GM12878 (cell line): ENCODE results near the gene DFFB. TPM values are rescaled to one million over a fixed set of nuclear protein-coding genes. Genes with fewer than 3 reads are reported as not detected.

Experiments used
- ATAC-seq: fragments of 200-7000 bp; cut with Tn5 transposase; 3 replicates; pipeline ENCODE4 v1.9.1; 2020; ENCODE audit warnings: mild to moderate bottlenecking, moderate library complexity
- BruUV-seq: library from RNA; stranded (reverse); fragments of 400-500 nt; replicated peaks from 2 replicates; lab custom pipeline; 2021; lab: Mats Ljungman, UMichigan
- CTCF ChIA-PET: fragments of 300-600 bp; sonication (Branson Sonifier 250); formaldehyde crosslinking; extraction: SDS; loops from one replicate; lab custom pipeline; 2021; ENCODE audit warnings: inconsistent platforms; lab: Yijun Ruan, JAX
- POLR2A ChIA-PET: fragments of 350-600 bp; formaldehyde crosslinking; extraction: SDS; loops from one replicate; lab custom pipeline; 2021; ENCODE audit warnings: inconsistent platforms; lab: Charles Lee
- RAD21 ChIA-PET: fragments of 300-600 bp; sonication (Branson Sonifier 250); formaldehyde crosslinking; loops from one replicate; lab custom pipeline; 2023; ENCODE audit warnings: antibody characterized with exemption; ENCODE audit not compliant: unreplicated experiment; lab: Charles Lee
- SMC1A ChIA-PET: fragments of 300-600 bp; sonication (Branson Sonifier 250); formaldehyde crosslinking; loops from one replicate; lab custom pipeline; 2023; ENCODE audit not compliant: unreplicated experiment, uncharacterized antibody; lab: Charles Lee
- DNase-seq: peaks from one replicate; pipeline ENCODE4 v3.0.0-alpha.2; 2011; ENCODE audit warnings: low read depth, low spot score
- FAIRE-seq: peaks from 3 replicates; lab custom pipeline; 2011; peaks lifted over from hg19 to GRCh38; lab: Jason Lieb, UNC
- H2AFZ ChIP-seq: 2 replicates; pipeline ENCODE4 v1.6.0; 2011; ENCODE audit warnings: low read depth, low read length, control low read depth; ENCODE audit not compliant: control insufficient read depth
- H3K27ac ChIP-seq: 2 replicates; pipeline ENCODE4 v1.5.1; 2011; ENCODE audit warnings: control low read depth; ENCODE audit not compliant: control insufficient read depth, insufficient read depth
- H3K27me3 ChIP-seq, 2 experiments: replicated peaks in 1 of 2; 2 replicates each; pipeline versions ENCODE4 v1.6.0 to v1.6.1; 2011; ENCODE audit warnings: low read length in 1 of 2; ENCODE audit not compliant: control insufficient read depth in 2 of 2, insufficient read depth in 2 of 2
- H3K36me3 ChIP-seq, 2 experiments: 2 replicates each; pipeline ENCODE4 v1.5.1; 2011; ENCODE audit warnings: low read length in 1 of 2; ENCODE audit not compliant: control insufficient read depth in 2 of 2, insufficient read depth in 2 of 2
- H3K4me1 ChIP-seq: 2 replicates; pipeline ENCODE4 v1.6.1; 2011; ENCODE audit warnings: mild to moderate bottlenecking, low read length, moderate library complexity, mixed read lengths; ENCODE audit not compliant: control insufficient read depth, insufficient read depth
- H3K4me2 ChIP-seq: 2 replicates; pipeline ENCODE4 v1.6.0; 2011; ENCODE audit warnings: control low read depth; ENCODE audit not compliant: control insufficient read depth, insufficient read depth
- H3K4me3 ChIP-seq: fragments of 200-600 bp; sonication (generic); 2 replicates; pipeline ENCODE4 v1.5.1; 2016
- H3K79me2 ChIP-seq: 2 replicates; pipeline ENCODE4 v1.6.0; 2011; ENCODE audit warnings: low read length; ENCODE audit not compliant: control insufficient read depth, insufficient read depth
- H3K9ac ChIP-seq: 2 replicates; pipeline ENCODE4 v1.8.0; 2011; ENCODE audit warnings: low read length, control low read depth, mixed read lengths; ENCODE audit not compliant: control insufficient read depth, insufficient read depth
- H3K9me3 ChIP-seq: replicated peaks from 3 replicates; pipeline ENCODE4 v1.5.1; 2011; ENCODE audit warnings: mild to moderate bottlenecking, low read length; ENCODE audit not compliant: control insufficient read depth, insufficient read depth
- H4K20me1 ChIP-seq: 2 replicates; pipeline ENCODE4 v1.6.0; 2011; ENCODE audit not compliant: control insufficient read depth, insufficient read depth
- CUX1 ChIP-seq: IDR thresholded peaks from 2 replicates; pipeline ENCODE4 v1.6.1; 2012; ENCODE audit warnings: improper control_type of control experiment, low read depth, low read length; ENCODE audit not compliant: insufficient replicate concordance
- IRF5 ChIP-seq: fragments of 450-650 bp; IDR thresholded peaks from 2 replicates; pipeline ENCODE4 v1.6.1; 2017; ENCODE audit warnings: borderline replicate concordance
- MYB ChIP-seq: fragments of 150-350 bp; IDR thresholded peaks from 2 replicates; pipeline ENCODE4 v1.6.1; 2014; ENCODE audit warnings: mild to moderate bottlenecking, low read depth, low read length, borderline replicate concordance
- NFYB ChIP-seq: IDR thresholded peaks from 2 replicates; pipeline ENCODE4 v1.6.1; 2011; ENCODE audit warnings: low read depth, mild to moderate bottlenecking, low read length, improper control_type of control experiment, moderate library complexity; ENCODE audit not compliant: insufficient read depth
- RAD21 ChIP-seq: IDR thresholded peaks from 2 replicates; pipeline ENCODE4 v1.6.1; 2011; ENCODE audit warnings: mild to moderate bottlenecking, low read depth, low read length, moderate library complexity; ENCODE audit not compliant: insufficient read depth
- SPI1 ChIP-seq: IDR thresholded peaks from 2 replicates; pipeline ENCODE4 v1.6.1; 2011; ENCODE audit warnings: low read depth, mild to moderate bottlenecking, low read length, moderate library complexity, borderline replicate concordance; ENCODE audit not compliant: insufficient read depth
- STAT3 ChIP-seq: IDR thresholded peaks from 2 replicates; pipeline ENCODE4 v1.6.1; 2011; ENCODE audit warnings: low read depth, low read length, improper control_type of control experiment
- ZNF384 ChIP-seq: IDR thresholded peaks from 2 replicates; pipeline ENCODE4 v1.6.1; 2012; ENCODE audit warnings: low read depth, mild to moderate bottlenecking, low read length, improper control_type of control experiment, borderline replicate concordance
- ZSCAN29 ChIP-seq: fragments of 450-650 bp; IDR thresholded peaks from 2 replicates; pipeline ENCODE4 v1.6.1; 2017; ENCODE audit warnings: mild to moderate bottlenecking, moderate library complexity
- WGBS: methylation state at CpG from one replicate; pipeline ENCODE4 v1.1.6; 2016; ENCODE audit warnings: low lambda C conversion rate; ENCODE audit not compliant: insufficient replicate concordance, insufficient coverage; ENCODE audit errors: missing lambda C conversion rate; 5-methylcytosine and 5-hydroxymethylcytosine counted together
- in situ Hi-C: fragments of 300-500 bp; cut with MboI; formaldehyde crosslinking; loops from 9 replicates; pipeline ENCODE4 v1.14.3; 2018; ENCODE audit warnings: mixed read lengths
- intact Hi-C: fragments of 100-400 bp; cut with micrococcal nuclease; formaldehyde crosslinking; loops from one replicate; pipeline ENCODE4 v1.14.2; 2022; ENCODE audit not compliant: unreplicated experiment
- polyA plus RNA-seq, 11 experiments: library from polyadenylated mRNA; depleted of rRNA in 4 of 11; unstranded in 6 of 11; stranded (reverse) in 5 of 11; fragments of >200 nt; fragmentation: Nextera tagmentation in 4 of 11; fragmentation: Illumina TruSeq in 1 of 11; extraction: Ambion mirVana in 4 of 11; extraction: Trizol in 1 of 11; gene quantifications; 1 replicate in 1 of 11; 2 replicates in 10 of 11; pipeline versions ENCODE4 v1.2.1 to v1.2.3, GENCODE V29; 2011 to 2016; ENCODE audit warnings: inconsistent platforms in 2 of 11, missing spikeins in 2 of 11, low read depth in 1 of 11
- total RNA-seq, 4 experiments: library from RNA; depleted of rRNA in 3 of 4; stranded (reverse); fragments of >200 nt in 3 of 4; fragmentation: Illumina TruSeq in 1 of 4; extraction: Trizol in 1 of 4; gene quantifications; 2 replicates each; pipeline versions ENCODE4 v1.2.1 to v1.2.3, GENCODE V29; 2013 to 2021

The DFFB gene
- total and polyA plus RNA-seq, 10 of the 15 experiments (the other 5 are each of a cell fraction or from before 2014, with no cell fraction given): 2.7 to 10.7 (median 6.5) TPM

GRCh38 chr1:3864884-3865283, 7.6 kb downstream of the DFFB start:
- ATAC-seq (no peak), FAIRE-seq (no peak), DNase-seq (peak; percentile 5)
- ChIA-PET RAD21 (no interaction called here), CTCF (no interaction called here), POLR2A (interaction anchor here (0.6 kb wide), 1 partner anchor 78 kb away, joined by 3 read pairs; no protein-coding TSS in a partner anchor), SMC1A (no interaction called here)
- in situ Hi-C loops (no loop called here), intact Hi-C loops (no loop called here)
- no peak overlapping the region for H3K9ac ChIP-seq
- BruUV-seq: no TSS peak
- 63% methylated on average over 6 of the region's 6 CpGs for WGBS
- H3K79me2 ChIP-seq: no peaks in the 10 kb centered on the region
- H2AFZ ChIP-seq: no peak overlapping the region
- H3K4me3 ChIP-seq: no peak overlapping the region
- H3K27me3 ChIP-seq: no peaks in the 10 kb centered on the region
- no peaks in the 10 kb centered on the region for H4K20me1 ChIP-seq
- H3K4me2 ChIP-seq: no peak overlapping the region
- peaks cover 6% of the 10 kb centered on the region for H3K4me1 ChIP-seq
- no peak overlapping the region for H3K27ac ChIP-seq
- TF ChIP-seq ZSCAN29 (no peak), NFYB (no peak), ZNF384 (peak; percentile 73; the same call in 1 of the 2 replicates)
- no peaks in the 10 kb centered on the region; the same call in 2 of the 3 replicates for H3K9me3 ChIP-seq
- H3K36me3 ChIP-seq: peaks cover 0 to 2% of the 10 kb centered on the region in 2 experiments; a peak in 2 of 4 replicates

- no peak for FAIRE-seq
- BruUV-seq: no TSS peak
- Histone ChIP-seq H3K4me1 (peaks cover 6% of the 10 kb centered on the region), H3K4me3 (no peak overlapping the region), H3K27me3 (no peaks in the 10 kb centered on the region), H3K27ac (no peak overlapping the region), H3K9ac (no peak overlapping the region), H3K4me2 (no peak overlapping the region), H3K36me3 (peaks cover 0 to 2% of the 10 kb centered on the region in 2 experiments; a peak in 2 of 4 replicates), H3K79me2 (no peaks in the 10 kb centered on the region), H4K20me1 (no peaks in the 10 kb centered on the region), H3K9me3 (no peaks in the 10 kb centered on the region; the same call in 2 of the 3 replicates), H2AFZ (no peak overlapping the region)
- no peak for ATAC-seq
- intact Hi-C loops: no loop called here
- 90% methylated on average over 18 of the region's 18 CpGs for WGBS
- POLR2A ChIA-PET: no interaction called here
- RAD21 ChIA-PET: no interaction called here
- SMC1A ChIA-PET: no interaction called here
- in situ Hi-C loops: no loop called here
- DNase-seq: no peak
- CTCF ChIA-PET: no interaction called here
- TF ChIP-seq CUX1: no peak
- TF ChIP-seq SPI1: no peak
- no peak for TF ChIP-seq STAT3
- no peak for TF ChIP-seq MYB
- no peak for TF ChIP-seq RAD21
- TF ChIP-seq IRF5: no peak
These were observed 8.4 kb downstream of the DFFB start for GRCh38 chr1:3865606-3866160.
